DND-41 (cell line): ENCODE measurements around the gene SGCG.

Source experiments
- ATAC-seq: fragments of 200-7000 bp; cut with Tn5 transposase; 3 replicates; pipeline ENCODE4 v1.9.1; 2021; ENCODE audit warnings: low read depth; ENCODE audit not compliant: insufficient read depth
- DNase-seq: peaks from one replicate; pipeline ENCODE4 v3.0.0-alpha.2; 2020
- H2AFZ ChIP-seq: 2 replicates; pipeline ENCODE4 v1.6.0; 2012; ENCODE audit warnings: low read depth, low read length
- H3K27ac ChIP-seq: 2 replicates; pipeline ENCODE4 v1.5.1; 2012; ENCODE audit warnings: low read length, inconsistent platforms
- H3K27me3 ChIP-seq: fragments of 200-600 bp; sonication (generic); 2 replicates; pipeline ENCODE4 v1.6.0; 2012; ENCODE audit warnings: low read length, mild to moderate bottlenecking, inconsistent platforms; ENCODE audit not compliant: insufficient read depth, poor library complexity
- H3K36me3 ChIP-seq: 2 replicates; pipeline ENCODE4 v1.5.1; 2012; ENCODE audit warnings: low read length, inconsistent platforms; ENCODE audit not compliant: insufficient read depth
- H3K4me1 ChIP-seq: 2 replicates; pipeline ENCODE4 v1.5.1; 2012; ENCODE audit warnings: mild to moderate bottlenecking, low read length; ENCODE audit not compliant: insufficient read depth
- H3K4me2 ChIP-seq: 2 replicates; pipeline ENCODE4 v1.6.0; 2012; ENCODE audit warnings: mild to moderate bottlenecking, moderate library complexity, low read length, inconsistent platforms; ENCODE audit not compliant: insufficient read depth
- H3K4me3 ChIP-seq, 2 experiments: fragments of 200-600 bp in 1 of 2; shearing (Covaris generic) in 1 of 2; 2 replicates each; pipeline ENCODE4 v1.5.1; 2012 to 2016; ENCODE audit warnings: inconsistent platforms in 2 of 2, low read length in 2 of 2, mild to moderate bottlenecking in 2 of 2, low read depth in 1 of 2, moderate library complexity in 1 of 2
- H3K79me2 ChIP-seq: 2 replicates; pipeline ENCODE4 v1.6.0; 2012; ENCODE audit warnings: low read length, inconsistent platforms; ENCODE audit not compliant: insufficient read depth
- H3K9ac ChIP-seq: 2 replicates; pipeline ENCODE4 v1.6.0; 2012; ENCODE audit warnings: low read depth, mild to moderate bottlenecking, inconsistent platforms, low read length, moderate library complexity
- H3K9me3 ChIP-seq: 2 replicates; pipeline ENCODE4 v1.5.1; 2012; ENCODE audit warnings: low read length, moderate library complexity, mild to moderate bottlenecking, inconsistent platforms; ENCODE audit not compliant: insufficient read depth, severe bottlenecking
- H4K20me1 ChIP-seq: 2 replicates; pipeline ENCODE4 v1.6.0; 2012; ENCODE audit warnings: low read length; ENCODE audit not compliant: insufficient read depth
- CTCF ChIP-seq: IDR thresholded peaks from 2 replicates; pipeline ENCODE4 v1.5.1; 2012; ENCODE audit warnings: borderline replicate concordance, low read length, moderate library complexity, mild to moderate bottlenecking; ENCODE audit not compliant: poor library complexity, severe bottlenecking; ENCODE audit errors: extremely low read depth
- EZH2 ChIP-seq: IDR thresholded peaks from 3 replicates; pipeline ENCODE4 v1.6.1; 2012; ENCODE audit warnings: borderline replicate concordance, low read depth, mild to moderate bottlenecking, moderate library complexity, low read length, inconsistent platforms; ENCODE audit not compliant: severe bottlenecking

The SGCG gene, protein sequence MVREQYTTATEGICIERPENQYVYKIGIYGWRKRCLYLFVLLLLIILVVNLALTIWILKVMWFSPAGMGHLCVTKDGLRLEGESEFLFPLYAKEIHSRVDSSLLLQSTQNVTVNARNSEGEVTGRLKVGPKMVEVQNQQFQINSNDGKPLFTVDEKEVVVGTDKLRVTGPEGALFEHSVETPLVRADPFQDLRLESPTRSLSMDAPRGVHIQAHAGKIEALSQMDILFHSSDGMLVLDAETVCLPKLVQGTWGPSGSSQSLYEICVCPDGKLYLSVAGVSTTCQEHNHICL

DNA sequence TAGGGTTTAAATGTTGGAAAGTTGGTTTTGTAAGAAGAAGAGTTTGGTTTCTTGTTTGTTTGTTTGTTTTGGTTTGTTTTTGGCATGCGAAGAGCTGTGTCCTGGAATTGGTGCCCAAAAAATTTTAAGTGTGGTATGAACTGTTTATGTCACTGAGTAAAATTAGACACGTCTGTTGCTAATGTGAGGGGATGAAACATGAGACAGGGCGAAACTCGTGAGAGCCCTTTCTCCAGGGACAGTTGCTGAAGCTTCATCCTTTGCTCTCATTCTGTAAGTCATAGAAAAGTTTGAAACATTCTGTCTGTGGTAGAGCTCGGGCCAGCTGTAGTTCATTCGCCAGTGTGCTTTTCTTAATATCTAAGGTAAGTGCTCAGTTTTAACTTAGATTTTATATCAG lies at the start of gene SGCG:
Gene SGCG (plus strand): TSS at position 269 of the 400 bp plus-strand sequence. CDS start 22,716 bp downstream, outside the sequence.
- ATAC-seq (no peak), DNase-seq (no peak)
- Histone ChIP-seq H2AFZ (no peak within 1 kb of the TSS), H3K4me1 (no peaks in the 10 kb centered on the region), H3K27ac (no peak within 1 kb of the TSS), H3K9me3 (no peaks in the 10 kb centered on the region), H3K9ac (no peak within 1 kb of the TSS), H3K79me2 (no peaks in the 10 kb centered on the region), H3K36me3 (no peaks in the 10 kb centered on the region), H3K27me3 (no peaks in the 10 kb centered on the region), H3K4me2 (no peak within 1 kb of the TSS), H4K20me1 (no peaks in the 10 kb centered on the region), H3K4me3 (no peak within 1 kb of the TSS)
- TF ChIP-seq EZH2 (no peak), CTCF (no peak)

DNA sequence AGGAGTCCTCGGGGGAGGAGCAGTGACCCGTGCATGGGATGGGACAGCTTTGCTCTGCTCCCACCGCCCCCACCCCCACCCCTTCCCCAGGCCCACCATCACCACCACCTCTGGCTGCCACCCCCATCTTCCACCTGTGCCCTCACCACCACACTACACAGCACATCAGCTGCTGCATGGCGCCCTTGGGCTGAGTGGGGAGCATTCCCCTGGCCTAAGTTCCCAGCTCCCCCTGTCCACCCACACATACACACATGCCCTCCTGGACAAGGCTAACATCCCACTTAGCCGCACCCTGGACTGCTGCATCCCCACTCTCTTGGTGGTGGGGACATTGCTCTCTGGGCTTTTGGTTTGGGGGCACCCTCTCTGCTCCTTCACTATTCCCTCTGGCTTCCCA lies 46.2 kb upstream of the SGCG start:
- Histone ChIP-seq H3K4me3 (no peak overlapping the region), H3K79me2 (no peaks in the 10 kb centered on the region), H3K9me3 (no peaks in the 10 kb centered on the region), H3K4me2 (no peak overlapping the region), H3K36me3 (no peaks in the 10 kb centered on the region), H2AFZ (no peak overlapping the region), H3K9ac (no peak overlapping the region), H3K4me1 (no peaks in the 10 kb centered on the region), H3K27ac (no peak overlapping the region), H4K20me1 (no peaks in the 10 kb centered on the region), H3K27me3 (no peaks in the 10 kb centered on the region)
- ATAC-seq, result no peak
- TF ChIP-seq EZH2 (no peak), CTCF (no peak)
- no peak for DNase-seq

DNA sequence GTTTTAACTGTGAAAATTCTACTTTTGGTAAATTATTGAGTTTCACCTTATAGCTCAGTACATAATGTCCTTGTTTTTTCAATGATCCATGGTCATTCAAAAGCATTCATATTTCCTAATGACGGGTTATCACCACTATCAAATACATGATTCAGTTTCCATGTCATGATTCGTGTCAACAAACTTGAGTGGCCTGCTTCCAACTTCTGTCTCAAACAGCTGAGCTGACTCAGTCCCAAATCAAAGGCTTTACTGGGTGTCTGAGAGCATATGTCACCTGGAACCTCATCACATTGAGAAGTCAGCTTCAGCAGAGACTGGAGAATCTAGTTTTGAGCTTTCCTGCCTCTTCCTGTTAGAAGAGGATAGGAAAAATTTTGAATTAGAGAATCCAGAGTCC lies 40.3 kb upstream of the SGCG start:
- no peak overlapping the region for H3K4me3 ChIP-seq
- TF ChIP-seq EZH2 (no peak), CTCF (no peak)
- no peak for DNase-seq
- H3K36me3 ChIP-seq, result no peaks in the 10 kb centered on the region
- H3K9me3 ChIP-seq, result no peaks in the 10 kb centered on the region
- H4K20me1 ChIP-seq, result no peaks in the 10 kb centered on the region
- H3K4me2 ChIP-seq, result no peak overlapping the region
- no peaks in the 10 kb centered on the region for H3K27me3 ChIP-seq
- no peak overlapping the region for H3K27ac ChIP-seq
- no peaks in the 10 kb centered on the region for H3K79me2 ChIP-seq
- no peaks in the 10 kb centered on the region for H3K4me1 ChIP-seq
- no peak for ATAC-seq
- H3K9ac ChIP-seq, result no peak overlapping the region
- H2AFZ ChIP-seq, result no peak overlapping the region
